MM.1S (cell line): ENCODE measurements around the gene SLC26A11.

Experiments
- DNase-seq: peaks from one replicate; pipeline ENCODE4 v3.0.0-alpha.2; 2015
- H2AFZ ChIP-seq: fragments of 300-600 bp; sonication (generic); 2 replicates; pipeline ENCODE4 v1.6.0; 2016; ENCODE audit warnings: antibody characterized with exemption, low read length
- H3F3A ChIP-seq: fragments of 300-600 bp; sonication (generic); 2 replicates; pipeline ENCODE4 v1.6.1; 2016; ENCODE audit warnings: mild to moderate bottlenecking, antibody characterized with exemption, low read length, moderate library complexity, mixed read lengths; ENCODE audit not compliant: insufficient read depth
- H3K27ac ChIP-seq: fragments of 300-600 bp; sonication (generic); 2 replicates; pipeline ENCODE4 v1.5.1; 2016; ENCODE audit warnings: mild to moderate bottlenecking, low read length
- H3K27me3 ChIP-seq: fragments of 300-600 bp; sonication (generic); replicated peaks from 2 replicates; pipeline ENCODE4 v1.6.0; 2016; ENCODE audit warnings: low read length; ENCODE audit not compliant: insufficient read depth
- H3K36me3 ChIP-seq: fragments of 300-600 bp; sonication (generic); replicated peaks from 2 replicates; pipeline ENCODE4 v1.6.1; 2016; ENCODE audit warnings: mild to moderate bottlenecking, low read length, mixed read lengths; ENCODE audit not compliant: insufficient read depth
- H3K4me1 ChIP-seq: fragments of 300-600 bp; sonication (generic); 2 replicates; pipeline ENCODE4 v1.6.1; 2016; ENCODE audit warnings: low read length, mixed read lengths
- H3K4me2 ChIP-seq: fragments of 300-600 bp; sonication (generic); 2 replicates; pipeline ENCODE4 v1.6.0; 2016; ENCODE audit warnings: low read depth, low read length
- H3K4me3 ChIP-seq: fragments of 300-600 bp; sonication (generic); 2 replicates; pipeline ENCODE4 v1.5.1; 2016; ENCODE audit warnings: low read length, mixed read lengths
- H3K79me2 ChIP-seq: fragments of 300-600 bp; sonication (generic); 2 replicates; pipeline ENCODE4 v1.6.1; 2016; ENCODE audit warnings: mixed run types, low read length, mixed read lengths
- H3K9ac ChIP-seq: fragments of 300-600 bp; sonication (generic); 2 replicates; pipeline ENCODE4 v1.6.1; 2016; ENCODE audit warnings: low read length, mixed read lengths
- H3K9me2 ChIP-seq: fragments of 300-600 bp; sonication (generic); replicated peaks from 2 replicates; pipeline ENCODE4 v1.6.1; 2016; ENCODE audit warnings: mild to moderate bottlenecking, low read length, mixed read lengths; ENCODE audit not compliant: insufficient read depth
- H3K9me3 ChIP-seq: fragments of 300-600 bp; sonication (generic); replicated peaks from 2 replicates; pipeline ENCODE4 v1.6.1; 2016; ENCODE audit warnings: mild to moderate bottlenecking, low read length, mixed read lengths; ENCODE audit not compliant: insufficient read depth
- H4K20me1 ChIP-seq: fragments of 300-600 bp; sonication (generic); 2 replicates; pipeline ENCODE4 v1.6.1; 2016; ENCODE audit warnings: mild to moderate bottlenecking, low read length, moderate library complexity, mixed read lengths; ENCODE audit not compliant: insufficient read depth
- CTCF ChIP-seq: fragments of 300-600 bp; sonication (generic); IDR thresholded peaks from 2 replicates; pipeline ENCODE4 v1.5.1; 2016; ENCODE audit warnings: antibody characterized with exemption, low read length, mixed read lengths
- EZH2 ChIP-seq: fragments of 300-600 bp; sonication (generic); optimal IDR thresholded peaks from 2 replicates; pipeline ENCODE3; 2017; ENCODE audit warnings: low read depth, mild to moderate bottlenecking, antibody characterized with exemption, low read length, mixed read lengths
- EZH2phosphoT487 ChIP-seq: fragments of 300-600 bp; sonication (generic); IDR thresholded peaks from 2 replicates; pipeline ENCODE4 v1.6.1; 2018; ENCODE audit warnings: antibody characterized with exemption, low read length

SLC26A11 gene

GRCh38 chr17:80173916-80174315, 46.3 kb upstream of the SLC26A11 start:
- Histone ChIP-seq H3F3A (no peaks in the 10 kb centered on the region), H3K9me3 (no peaks in the 10 kb centered on the region), H3K9ac (no peak overlapping the region), H3K79me2 (no peaks in the 10 kb centered on the region), H4K20me1 (no peaks in the 10 kb centered on the region), H3K27ac (no peak overlapping the region), H3K27me3 (peaks cover 58% of the 10 kb centered on the region), H3K9me2 (no peaks in the 10 kb centered on the region), H3K36me3 (no peaks in the 10 kb centered on the region), H3K4me2 (no peak overlapping the region), H3K4me1 (no peaks in the 10 kb centered on the region), H2AFZ (no peak overlapping the region), H3K4me3 (no peak overlapping the region)
- no peak for TF ChIP-seq EZH2
- no peak for TF ChIP-seq CTCF
- no peak for TF ChIP-seq EZH2phosphoT487
- no peak for DNase-seq

- H3K4me1 ChIP-seq: no peaks in the 10 kb centered on the region
- H3K36me3 ChIP-seq: no peaks in the 10 kb centered on the region
- H3K4me2 ChIP-seq: no peak overlapping the region
- H3K4me3 ChIP-seq: no peak overlapping the region
- no peak overlapping the region for H2AFZ ChIP-seq
- no peak overlapping the region for H3K9ac ChIP-seq
- H3K9me2 ChIP-seq: no peaks in the 10 kb centered on the region
- H3K27me3 ChIP-seq: peaks cover 64% of the 10 kb centered on the region
- H3K27ac ChIP-seq: no peak overlapping the region
- DNase-seq: no peak
- no peaks in the 10 kb centered on the region for H3K9me3 ChIP-seq
- TF ChIP-seq EZH2 (no peak), CTCF (no peak), EZH2phosphoT487 (no peak)
- H4K20me1 ChIP-seq: no peaks in the 10 kb centered on the region
- no peaks in the 10 kb centered on the region for H3K79me2 ChIP-seq
- no peaks in the 10 kb centered on the region for H3F3A ChIP-seq
Measured at GRCh38 chr17:80176757-80177156, 43.5 kb upstream of the SLC26A11 start.

- TF ChIP-seq EZH2 (no peak), CTCF (no peak), EZH2phosphoT487 (no peak)
- Histone ChIP-seq H3K9me3 (no peaks in the 10 kb centered on the region), H2AFZ (no peak overlapping the region), H3K79me2 (no peaks in the 10 kb centered on the region), H3K27ac (no peak overlapping the region), H3K9me2 (no peaks in the 10 kb centered on the region), H3F3A (no peaks in the 10 kb centered on the region), H4K20me1 (no peaks in the 10 kb centered on the region), H3K4me2 (no peak overlapping the region), H3K4me3 (no peak overlapping the region), H3K27me3 (peaks cover 65% of the 10 kb centered on the region), H3K9ac (no peak overlapping the region), H3K4me1 (no peaks in the 10 kb centered on the region), H3K36me3 (no peaks in the 10 kb centered on the region)
- DNase-seq: no peak
Measured at GRCh38 chr17:80177986-80178595, 42.1 kb upstream of the SLC26A11 start.
